Measurements from ENCODE around the gene ESRRA.
A peak's percentile ranks its signal among the peaks of the same experiment; 100 is the strongest.

ESRRA gene

GRCh38 chr11:64281957-64282770 lies 23.2 kb upstream of the ESRRA start:
- TF ChIP-seq CTCF (IDR thresholded peaks at IDR 0.05; ENCODE audit: control insufficient read depth, insufficient read depth, low read depth, low read length, missing control alignments): no peak
- no peak for DNase-seq (ENCODE audit: low read depth)
- H3K4me3 ChIP-seq (ENCODE audit: control insufficient read depth, low read depth, low read length): no peak overlapping the region

GRCh38 chr11:64283092-64283491 lies 22.2 kb upstream of the ESRRA start:
- no peak overlapping the region for H3K4me3 ChIP-seq (ENCODE audit: control insufficient read depth, low read depth, low read length)
- TF ChIP-seq CTCF (IDR thresholded peaks at IDR 0.05; ENCODE audit: control insufficient read depth, insufficient read depth, low read depth, low read length, missing control alignments): no peak
- DNase-seq (ENCODE audit: low read depth): no peak

- no peak for DNase-seq (ENCODE audit: low read depth)
- H3K4me3 ChIP-seq (ENCODE audit: control insufficient read depth, low read depth, low read length): peak within 1 kb of the TSS; percentile 80
- no peak for TF ChIP-seq CTCF (IDR thresholded peaks at IDR 0.05; ENCODE audit: control insufficient read depth, insufficient read depth, low read depth, low read length, missing control alignments)
Observed at GRCh38 chr11:64284048-64284961, 21.0 kb upstream of the ESRRA start, which contains the start of gene BAD. TSS of gene BAD (minus strand) at chr11:64284665. CDS start at chr11:64284368, 297 bp downstream.

- H3K4me3 ChIP-seq (ENCODE audit: control insufficient read depth, low read depth, low read length): peak within 1 kb of the TSS; percentile 80
- no peak for TF ChIP-seq CTCF (IDR thresholded peaks at IDR 0.05; ENCODE audit: control insufficient read depth, insufficient read depth, low read depth, low read length, missing control alignments)
- DNase-seq (ENCODE audit: low read depth): no peak
Observed at GRCh38 chr11:64284962-64285884, 20.1 kb upstream of the ESRRA start, which contains the start of gene GPR137. TSS of gene GPR137 (plus strand) at chr11:64285848. CDS start at chr11:64286525, 677 bp downstream.

GRCh38 chr11:64285885-64286800 lies 19.2 kb upstream of the ESRRA start:
- no peak for DNase-seq (ENCODE audit: low read depth)
- TF ChIP-seq CTCF (IDR thresholded peaks at IDR 0.05; ENCODE audit: control insufficient read depth, insufficient read depth, low read depth, low read length, missing control alignments): no peak

More at GRCh38 chr11:64285885-64286800, 19.2 kb upstream of the ESRRA start:
- peak overlapping the region; percentile 80 for H3K4me3 ChIP-seq (ENCODE audit: control insufficient read depth, low read depth, low read length)

Measured in AG09309 (cell line).